ENCODE data around the gene ZBTB3. TPM values are rescaled to one million over a fixed set of nuclear protein-coding genes. Genes with fewer than 3 reads are reported as not detected.

Gene ZBTB3
- total RNA-seq, 1 experiment from 2014 or later: 3.3 TPM

DNA sequence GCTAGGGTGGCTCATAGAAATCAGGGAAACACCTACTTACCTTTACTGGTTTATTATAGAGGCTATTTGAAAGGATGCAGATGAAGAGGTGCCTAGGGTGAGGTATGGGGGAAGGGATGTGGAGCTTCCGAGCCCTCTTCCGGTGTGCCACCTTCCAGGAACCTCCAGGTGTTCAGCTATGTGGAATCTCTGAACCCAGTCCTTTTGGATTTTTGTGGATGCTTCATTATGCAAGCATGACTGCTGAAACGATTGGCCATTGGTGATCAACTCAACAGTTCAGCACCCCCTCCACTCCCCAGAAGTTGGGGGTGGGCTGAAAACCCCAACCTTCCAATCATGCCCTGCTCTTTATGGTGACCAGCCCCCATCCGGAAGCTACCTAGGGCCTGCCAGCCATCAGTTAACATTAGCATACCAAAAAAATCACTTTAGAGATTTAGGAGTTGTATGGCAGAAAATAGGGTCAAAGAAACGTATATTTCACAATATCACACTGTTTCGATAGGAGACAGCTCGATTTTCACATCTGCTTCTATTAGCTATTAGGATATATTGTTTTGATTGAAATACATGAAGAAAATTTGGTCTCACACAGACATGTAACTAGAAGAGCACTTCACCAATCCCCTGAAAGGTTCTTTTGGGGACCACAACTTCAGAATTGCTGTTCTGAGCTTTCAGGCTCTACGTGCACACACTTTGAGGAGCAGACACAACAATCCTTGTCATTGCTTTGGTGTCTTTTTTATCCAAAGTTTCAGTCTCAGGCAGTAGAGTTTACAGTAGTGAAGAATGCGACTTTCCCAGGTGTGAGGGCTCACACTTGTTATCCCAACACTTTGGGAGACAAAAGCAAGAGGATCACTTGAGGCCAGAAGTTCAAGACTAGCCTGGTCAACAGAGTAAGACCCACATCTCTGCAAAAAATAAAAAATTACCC is 4.2 kb upstream of the ZBTB3 start:
- H3K4me3 ChIP-seq (ENCODE audit: low read length): no peak overlapping the region
- H3K4me1 ChIP-seq (ENCODE audit: insufficient read depth, low read length): peaks cover 23% of the 10 kb centered on the region
- BruUV-seq (replicated peaks): no TSS peak
- intact Hi-C loops (cut with micrococcal nuclease): no loop called here
- TF ChIP-seq, protein P1, sequence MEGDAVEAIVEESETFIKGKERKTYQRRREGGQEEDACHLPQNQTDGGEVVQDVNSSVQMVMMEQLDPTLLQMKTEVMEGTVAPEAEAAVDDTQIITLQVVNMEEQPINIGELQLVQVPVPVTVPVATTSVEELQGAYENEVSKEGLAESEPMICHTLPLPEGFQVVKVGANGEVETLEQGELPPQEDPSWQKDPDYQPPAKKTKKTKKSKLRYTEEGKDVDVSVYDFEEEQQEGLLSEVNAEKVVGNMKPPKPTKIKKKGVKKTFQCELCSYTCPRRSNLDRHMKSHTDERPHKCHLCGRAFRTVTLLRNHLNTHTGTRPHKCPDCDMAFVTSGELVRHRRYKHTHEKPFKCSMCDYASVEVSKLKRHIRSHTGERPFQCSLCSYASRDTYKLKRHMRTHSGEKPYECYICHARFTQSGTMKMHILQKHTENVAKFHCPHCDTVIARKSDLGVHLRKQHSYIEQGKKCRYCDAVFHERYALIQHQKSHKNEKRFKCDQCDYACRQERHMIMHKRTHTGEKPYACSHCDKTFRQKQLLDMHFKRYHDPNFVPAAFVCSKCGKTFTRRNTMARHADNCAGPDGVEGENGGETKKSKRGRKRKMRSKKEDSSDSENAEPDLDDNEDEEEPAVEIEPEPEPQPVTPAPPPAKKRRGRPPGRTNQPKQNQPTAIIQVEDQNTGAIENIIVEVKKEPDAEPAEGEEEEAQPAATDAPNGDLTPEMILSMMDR (conservative IDR thresholded peaks at IDR 0.05; ENCODE audit: low read depth, low read length): no peak
- H3K9ac ChIP-seq (ENCODE audit: low read length): no peak overlapping the region
- H3K4me2 ChIP-seq (ENCODE audit: low read length): no peak overlapping the region
- ChIA-PET CTCF (no interaction called here), POLR2A (ENCODE audit: unreplicated experiment) (no interaction called here)
- H3K36me3 ChIP-seq (ENCODE audit: low read depth, low read length): 0 out of 2 replicates have a peak, but pooled peaks cover 3% of the 10 kb centered on the region
- H4K20me1 ChIP-seq (ENCODE audit: low read length): no peaks in the 10 kb centered on the region
- no peaks in the 10 kb centered on the region for H3F3A ChIP-seq (ENCODE audit: low read length, unreplicated experiment)
- no peak overlapping the region for H2AFZ ChIP-seq (ENCODE audit: low read length)
- H3K9me3 ChIP-seq (ENCODE audit: low read length): no peaks in the 10 kb centered on the region
- H3K27ac ChIP-seq (ENCODE audit: low read length): no peak overlapping the region
- H3K9me2 ChIP-seq (replicated peaks; ENCODE audit: low read length): no peaks in the 10 kb centered on the region
- H3K27me3 ChIP-seq (ENCODE audit: low read length): no peaks in the 10 kb centered on the region
- ATAC-seq (no peak), DNase-seq (no peak)
- peaks cover 20% of the 10 kb centered on the region for H3K79me2 ChIP-seq (ENCODE audit: low read length)

DNA sequence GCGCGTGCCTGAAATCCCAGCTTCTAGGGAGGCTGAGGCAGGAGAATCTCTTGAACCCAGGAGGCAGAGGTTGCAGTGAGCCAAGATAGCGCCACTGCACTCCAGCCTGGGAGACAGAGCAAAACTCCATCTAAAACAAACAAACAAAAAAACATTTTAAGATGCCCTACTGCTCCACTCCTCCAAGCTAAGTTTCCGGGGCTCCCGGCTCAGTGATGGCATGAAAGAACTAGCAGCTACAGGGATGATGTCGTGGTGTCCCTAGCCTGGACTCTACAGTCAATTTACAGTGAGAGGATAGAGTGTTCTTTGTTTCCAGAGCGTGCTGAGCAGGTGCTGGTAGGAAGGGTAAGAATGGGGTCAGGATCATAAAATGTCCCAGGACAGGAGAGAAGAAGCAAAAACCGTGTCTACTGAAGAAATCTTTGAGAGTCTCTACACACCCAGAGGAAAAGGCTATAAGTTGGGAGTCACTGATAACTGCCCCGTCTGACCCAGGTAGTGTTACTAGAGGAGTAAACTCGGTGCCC is 1.2 kb upstream of the ZBTB3 start:
- H3K4me3 ChIP-seq (ENCODE audit: low read length): no peak overlapping the region
- H3K9ac ChIP-seq (ENCODE audit: low read length): no peak overlapping the region
- no peaks in the 10 kb centered on the region for H3K36me3 ChIP-seq (ENCODE audit: low read depth, low read length)
- H3K9me3 ChIP-seq (ENCODE audit: low read length): no peaks in the 10 kb centered on the region
- POLR2A ChIA-PET (ENCODE audit: unreplicated experiment): no interaction called here
- BruUV-seq (replicated peaks): no TSS peak
- H3K4me1 ChIP-seq (ENCODE audit: insufficient read depth, low read length): peaks cover 16% of the 10 kb centered on the region
- no peak overlapping the region for H3K4me2 ChIP-seq (ENCODE audit: low read length)
- H3K27me3 ChIP-seq (ENCODE audit: low read length): no peaks in the 10 kb centered on the region
- intact Hi-C loops (cut with micrococcal nuclease): no loop called here
- H3F3A ChIP-seq (ENCODE audit: low read length, unreplicated experiment): no peaks in the 10 kb centered on the region
- CTCF ChIA-PET: no interaction called here
- DNase-seq (no peak), ATAC-seq (no peak)
- no peak overlapping the region for H2AFZ ChIP-seq (ENCODE audit: low read length)
- no peaks in the 10 kb centered on the region for H4K20me1 ChIP-seq (ENCODE audit: low read length)
- peaks cover 10% of the 10 kb centered on the region; the same call in 1 of the 2 replicates for H3K79me2 ChIP-seq (ENCODE audit: low read length)
- H3K27ac ChIP-seq (ENCODE audit: low read length): no peak overlapping the region
- H3K9me2 ChIP-seq (replicated peaks; ENCODE audit: low read length): no peaks in the 10 kb centered on the region
- TF ChIP-seq EZH2phosphoT487 (IDR thresholded peaks at IDR 0.05; ENCODE audit: borderline replicate concordance, low read length) (no peak), EZH2 (IDR thresholded peaks at IDR 0.05; ENCODE audit: low read length, unreplicated experiment) (no peak)
- TF ChIP-seq, protein P1 (conservative IDR thresholded peaks at IDR 0.05; ENCODE audit: low read depth, low read length): no peak
